HFFc6 (cell line): Measurements from ENCODE around the gene ASPRV1. TPM values are rescaled to one million over a fixed set of nuclear protein-coding genes. Genes with fewer than 3 reads are reported as not detected.

Source experiments
- DNase-seq: peaks from one replicate; pipeline ENCODE4 v3.0.0-alpha.2; 2018
- H3K27ac Mint-ChIP-seq: 2 replicates; pipeline ENCODE4 v1.8.0; 2020; ENCODE audit warnings: mild to moderate bottlenecking, mixed read lengths
- H3K27me3 Mint-ChIP-seq: 2 replicates; pipeline ENCODE4 v1.8.0; 2021; ENCODE audit warnings: mild to moderate bottlenecking, moderate library complexity, mixed read lengths; ENCODE audit not compliant: insufficient read depth
- H3K36me3 Mint-ChIP-seq: 2 replicates; pipeline ENCODE4 v1.8.0; 2021; ENCODE audit warnings: low read depth, mixed read lengths
- H3K4me1 Mint-ChIP-seq: 2 replicates; pipeline ENCODE4 v1.8.0; 2020; ENCODE audit warnings: low read depth, mixed read lengths
- H3K4me3 Mint-ChIP-seq: 2 replicates; pipeline ENCODE4 v1.8.0; 2020; ENCODE audit warnings: mild to moderate bottlenecking, moderate library complexity, mixed read lengths
- H3K9me3 Mint-ChIP-seq: 2 replicates; pipeline ENCODE4 v1.8.0; 2020; ENCODE audit warnings: mild to moderate bottlenecking, mixed read lengths
- CTCF ChIP-seq: fragments of 200-600 bp; sonication (generic); IDR thresholded peaks from 2 replicates; pipeline ENCODE4 v1.5.0; 2021; ENCODE audit warnings: antibody characterized with exemption, mild to moderate bottlenecking
- total RNA-seq, 6 experiments: library from RNA; stranded (reverse); fragmentation: NEBNext Ultra II Directional; extraction: Animal tissue kit (Norgen Biotek cat#: 25700); gene quantifications; 2 replicates in 1 of 6; 3 replicates in 5 of 6; pipeline ENCODE4 v1.2.3, GENCODE V29; 2021

The ASPRV1 gene
- total RNA-seq, 6 experiments from 2014 or later = 0.07 to 0.15 TPM; not detected in 4

GRCh38 chr2:69986691-69987090 lies 25.3 kb upstream of the ASPRV1 start:
- Mint-ChIP-seq H3K27me3 (no peaks in the 10 kb centered on the region; the same call in 1 of the 2 replicates), H3K36me3 (no peaks in the 10 kb centered on the region), H3K9me3 (no peaks in the 10 kb centered on the region), H3K4me3 (no peak overlapping the region), H3K27ac (no peak overlapping the region), H3K4me1 (no peaks in the 10 kb centered on the region)
- no peak for TF ChIP-seq CTCF
- DNase-seq = no peak

- no peak for TF ChIP-seq CTCF
- H3K4me3 Mint-ChIP-seq = no peak overlapping the region
- no peak for DNase-seq
- no peaks in the 10 kb centered on the region for H3K4me1 Mint-ChIP-seq
- no peaks in the 10 kb centered on the region for H3K9me3 Mint-ChIP-seq
- H3K36me3 Mint-ChIP-seq = no peaks in the 10 kb centered on the region
- H3K27ac Mint-ChIP-seq = no peak overlapping the region
- H3K27me3 Mint-ChIP-seq = no peaks in the 10 kb centered on the region
Measured at GRCh38 chr2:69985688-69986087, 24.3 kb upstream of the ASPRV1 start.

GRCh38 chr2:69985216-69985615 lies 23.8 kb upstream of the ASPRV1 start:
- Mint-ChIP-seq H3K4me1 (no peaks in the 10 kb centered on the region), H3K27ac (no peak overlapping the region), H3K36me3 (no peaks in the 10 kb centered on the region), H3K27me3 (no peaks in the 10 kb centered on the region), H3K4me3 (no peak overlapping the region), H3K9me3 (no peaks in the 10 kb centered on the region)
- TF ChIP-seq CTCF = no peak
- DNase-seq = no peak

- Mint-ChIP-seq H3K4me1 (no peaks in the 10 kb centered on the region), H3K27ac (no peak overlapping the region), H3K9me3 (no peaks in the 10 kb centered on the region), H3K4me3 (no peak overlapping the region), H3K27me3 (no peaks in the 10 kb centered on the region; the same call in 1 of the 2 replicates), H3K36me3 (no peaks in the 10 kb centered on the region)
- no peak for DNase-seq
- no peak for TF ChIP-seq CTCF
Measured at GRCh38 chr2:69983392-69983966, 22.0 kb upstream of the ASPRV1 start.

- DNase-seq = no peak
- H3K4me1 Mint-ChIP-seq = no peaks in the 10 kb centered on the region
- no peak overlapping the region for H3K4me3 Mint-ChIP-seq
- no peak for TF ChIP-seq CTCF
- peaks cover 6% of the 10 kb centered on the region for H3K27me3 Mint-ChIP-seq
- H3K36me3 Mint-ChIP-seq = no peaks in the 10 kb centered on the region
- H3K27ac Mint-ChIP-seq = no peak overlapping the region
- no peaks in the 10 kb centered on the region for H3K9me3 Mint-ChIP-seq
Measured at GRCh38 chr2:69979902-69980807, 18.7 kb upstream of the ASPRV1 start.
